GM10248 (cell line): Measurements from ENCODE around the gene CHST15.

Experiments used
- CTCF ChIA-PET: fragments of 300-600 bp; sonication (Branson Sonifier 250); formaldehyde crosslinking; extraction: SDS; loops from one replicate; lab custom pipeline; 2021; ENCODE audit warnings: antibody characterized with exemption; lab: Yijun Ruan, JAX
- POLR2A ChIA-PET: fragments of 350-650 bp; sonication (Branson Sonifier 250); formaldehyde crosslinking; extraction: SDS; loops from one replicate; lab custom pipeline; 2020; ENCODE audit warnings: antibody characterized with exemption; lab: Yijun Ruan, JAX
- DNase-seq: peaks from one replicate; pipeline ENCODE4 v3.0.0; 2012; ENCODE audit errors: extremely low spot score
- CTCF ChIP-seq: IDR thresholded peaks from 2 replicates; pipeline ENCODE4 v1.5.1; 2012; ENCODE audit warnings: mild to moderate bottlenecking, low read depth; ENCODE audit errors: extremely low read depth, missing control alignments, control extremely low read depth

CHST15 gene

GRCh38 chr10:124083047-124083739 lies 10.2 kb downstream of the CHST15 start:
- ChIA-PET CTCF (no interaction called here), POLR2A (no interaction called here)
- DNase-seq = no peak
- TF ChIP-seq CTCF = no peak

- ChIA-PET POLR2A (no interaction called here), CTCF (no interaction called here)
- no peak for TF ChIP-seq CTCF
- no peak for DNase-seq
These were observed 10.8 kb downstream of the CHST15 start for GRCh38 chr10:124082555-124082954.

- DNase-seq = no peak
- ChIA-PET CTCF (interaction anchor here (1.7 kb wide), 1 partner anchor 111 kb away, joined by 3 read pairs; no protein-coding TSS in a partner anchor), POLR2A (no interaction called here)
- TF ChIP-seq CTCF = no peak
These were observed 11.8 kb downstream of the CHST15 start for GRCh38 chr10:124081547-124082140.

GRCh38 chr10:124079864-124080263 lies 13.5 kb downstream of the CHST15 start:
- DNase-seq = no peak
- POLR2A ChIA-PET = no interaction called here
- CTCF ChIA-PET = interaction anchor here (1.1 kb wide), 1 partner anchor 84 kb away, joined by 3 read pairs; no protein-coding TSS in a partner anchor
- TF ChIP-seq CTCF = no peak

GRCh38 chr10:124078714-124079113 lies 14.7 kb downstream of the CHST15 start:
- no peak for TF ChIP-seq CTCF
- DNase-seq = no peak

GRCh38 chr10:124078028-124078427 lies 15.4 kb downstream of the CHST15 start:
- ChIA-PET POLR2A (no interaction called here), CTCF (interaction anchor here (1.1 to 2.3 kb wide), 2 partner anchors 29 to 311 kb away, joined by 3 to 5 read pairs; no protein-coding TSS in a partner anchor)
- no peak for TF ChIP-seq CTCF
- no peak for DNase-seq

More at GRCh38 chr10:124078714-124079113, 14.7 kb downstream of the CHST15 start:
- ChIA-PET POLR2A (no interaction called here), CTCF (interaction anchor here (0.9 to 2.3 kb wide), 3 partner anchors 30 to 310 kb away, joined by 3 to 5 read pairs (median 3); no protein-coding TSS in a partner anchor)
